H1 (cell line): Measurements from ENCODE around the gene TRAPPC2B. TPM values are rescaled to one million over a fixed set of nuclear protein-coding genes. Genes with fewer than 3 reads are reported as not detected.

ENCODE experiments used
- CBX8 ChIP-seq: fragments of 300-800, 300-1000 bp; sonication (generic); IDR thresholded peaks from 2 replicates; pipeline ENCODE4 v1.7.1; 2016; ENCODE audit warnings: low read depth, low read length, borderline replicate concordance
- JUN ChIP-seq: IDR thresholded peaks from 2 replicates; pipeline ENCODE4 v1.6.1; 2011; ENCODE audit warnings: low read depth, mild to moderate bottlenecking, improper control_type of control experiment, low read length
- KDM1A ChIP-seq: fragments of 200-600, 300-600 bp; sonication (generic); IDR thresholded peaks from 2 replicates; pipeline ENCODE4 v1.7.1; 2016; ENCODE audit warnings: mild to moderate bottlenecking, low read length, borderline replicate concordance
- KDM5A ChIP-seq: fragments of 200-600 bp; IDR thresholded peaks from 2 replicates; pipeline ENCODE4 v1.7.1; 2012; ENCODE audit warnings: mild to moderate bottlenecking, low read length, inconsistent platforms, mixed read lengths
- NRF1 ChIP-seq: IDR thresholded peaks from 2 replicates; pipeline ENCODE4 v1.6.1; 2011; ENCODE audit warnings: mild to moderate bottlenecking, low read depth, low read length, improper control_type of control experiment
- YY1 ChIP-seq: IDR thresholded peaks from 2 replicates; pipeline ENCODE4 v1.6.1; 2011; ENCODE audit warnings: low read depth, mild to moderate bottlenecking, low read length
- polyA plus RNA-seq, 7 experiments: library from polyadenylated mRNA; depleted of rRNA in 3 of 7; stranded (reverse) in 5 of 7; unstranded in 2 of 7; fragments of >200 nt in 5 of 7; fragments of 200-250 nt in 2 of 7; gene quantifications; 1 replicate in 5 of 7; 2 replicates in 1 of 7; 4 replicates in 1 of 7; pipeline versions ENCODE4 v1.2.1 to v1.2.3, GENCODE V29; 2011 to 2013; ENCODE audit warnings: missing spikeins in 2 of 7, mixed read lengths in 2 of 7
- total RNA-seq: library from RNA; stranded (reverse); fragmentation: NEBNext Ultra II Directional; extraction: Animal tissue kit (Norgen Biotek cat#: 25700); gene quantifications from 2 replicates; pipeline ENCODE4 v1.2.1, GENCODE V29; 2021
- TF ChIP-seq, protein P1 (sequence below): fragments of 300-600 bp; sonication (generic); IDR thresholded peaks from 2 replicates; pipeline ENCODE4 v1.7.1; 2012; ENCODE audit warnings: low read length, moderate library complexity, mild to moderate bottlenecking, inconsistent platforms; ENCODE audit not compliant: insufficient replicate concordance
- TF ChIP-seq, protein P2 (sequence below): IDR thresholded peaks from 2 replicates; pipeline ENCODE4 v1.6.1; 2012; ENCODE audit warnings: low read length, inconsistent platforms

TRAPPC2B gene
- total and polyA plus RNA-seq, 2 of the 8 experiments (the other 6 are each of a cell fraction or from before 2014, with no cell fraction given) = 8.7 to 28.3 TPM

DNA sequence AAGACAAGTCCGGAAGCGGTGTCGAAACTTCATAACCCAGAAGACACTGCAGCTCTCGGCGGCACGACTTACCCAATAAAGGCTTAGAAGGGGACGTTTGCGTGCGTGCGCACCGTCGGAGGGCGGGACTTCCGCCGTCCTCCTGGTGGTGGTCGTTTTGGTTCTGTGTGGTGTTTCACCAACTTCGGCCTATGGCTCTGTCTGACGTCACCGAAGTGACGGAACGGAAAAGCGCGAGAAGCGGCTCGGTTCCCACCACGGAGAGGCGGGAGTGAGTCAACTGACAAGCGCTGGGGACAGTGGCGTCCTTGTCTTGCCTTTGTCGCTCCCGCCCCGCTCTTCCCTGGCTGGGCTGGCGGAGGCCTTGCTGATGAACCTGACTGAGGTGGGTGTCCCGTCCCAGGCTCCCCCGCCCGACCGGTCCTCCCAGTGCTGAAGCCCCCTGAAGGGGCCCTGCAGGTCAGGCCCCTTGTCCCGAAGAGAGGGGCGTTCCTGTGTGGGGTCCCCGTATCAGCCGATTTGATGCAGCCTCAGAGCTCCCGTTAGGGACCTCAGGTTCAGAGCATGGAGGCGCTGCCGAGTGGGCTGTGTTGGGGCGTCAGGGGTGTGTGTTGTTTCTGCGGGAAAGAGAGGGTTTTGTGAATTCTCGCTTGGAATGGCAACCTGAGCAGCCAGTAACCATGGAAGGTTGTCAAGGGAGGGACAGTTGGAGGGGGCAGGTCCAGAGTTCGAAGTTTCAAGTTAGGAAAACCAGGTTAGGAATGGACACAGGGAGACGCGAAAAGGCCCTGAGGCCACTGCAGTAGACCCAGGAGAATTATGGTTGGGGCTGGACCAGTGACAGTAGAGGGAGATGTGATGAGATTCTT is 26.6 kb downstream of the TRAPPC2B start, which contains the start of gene ZNF548 (continued):
- TF ChIP-seq, protein P1, sequence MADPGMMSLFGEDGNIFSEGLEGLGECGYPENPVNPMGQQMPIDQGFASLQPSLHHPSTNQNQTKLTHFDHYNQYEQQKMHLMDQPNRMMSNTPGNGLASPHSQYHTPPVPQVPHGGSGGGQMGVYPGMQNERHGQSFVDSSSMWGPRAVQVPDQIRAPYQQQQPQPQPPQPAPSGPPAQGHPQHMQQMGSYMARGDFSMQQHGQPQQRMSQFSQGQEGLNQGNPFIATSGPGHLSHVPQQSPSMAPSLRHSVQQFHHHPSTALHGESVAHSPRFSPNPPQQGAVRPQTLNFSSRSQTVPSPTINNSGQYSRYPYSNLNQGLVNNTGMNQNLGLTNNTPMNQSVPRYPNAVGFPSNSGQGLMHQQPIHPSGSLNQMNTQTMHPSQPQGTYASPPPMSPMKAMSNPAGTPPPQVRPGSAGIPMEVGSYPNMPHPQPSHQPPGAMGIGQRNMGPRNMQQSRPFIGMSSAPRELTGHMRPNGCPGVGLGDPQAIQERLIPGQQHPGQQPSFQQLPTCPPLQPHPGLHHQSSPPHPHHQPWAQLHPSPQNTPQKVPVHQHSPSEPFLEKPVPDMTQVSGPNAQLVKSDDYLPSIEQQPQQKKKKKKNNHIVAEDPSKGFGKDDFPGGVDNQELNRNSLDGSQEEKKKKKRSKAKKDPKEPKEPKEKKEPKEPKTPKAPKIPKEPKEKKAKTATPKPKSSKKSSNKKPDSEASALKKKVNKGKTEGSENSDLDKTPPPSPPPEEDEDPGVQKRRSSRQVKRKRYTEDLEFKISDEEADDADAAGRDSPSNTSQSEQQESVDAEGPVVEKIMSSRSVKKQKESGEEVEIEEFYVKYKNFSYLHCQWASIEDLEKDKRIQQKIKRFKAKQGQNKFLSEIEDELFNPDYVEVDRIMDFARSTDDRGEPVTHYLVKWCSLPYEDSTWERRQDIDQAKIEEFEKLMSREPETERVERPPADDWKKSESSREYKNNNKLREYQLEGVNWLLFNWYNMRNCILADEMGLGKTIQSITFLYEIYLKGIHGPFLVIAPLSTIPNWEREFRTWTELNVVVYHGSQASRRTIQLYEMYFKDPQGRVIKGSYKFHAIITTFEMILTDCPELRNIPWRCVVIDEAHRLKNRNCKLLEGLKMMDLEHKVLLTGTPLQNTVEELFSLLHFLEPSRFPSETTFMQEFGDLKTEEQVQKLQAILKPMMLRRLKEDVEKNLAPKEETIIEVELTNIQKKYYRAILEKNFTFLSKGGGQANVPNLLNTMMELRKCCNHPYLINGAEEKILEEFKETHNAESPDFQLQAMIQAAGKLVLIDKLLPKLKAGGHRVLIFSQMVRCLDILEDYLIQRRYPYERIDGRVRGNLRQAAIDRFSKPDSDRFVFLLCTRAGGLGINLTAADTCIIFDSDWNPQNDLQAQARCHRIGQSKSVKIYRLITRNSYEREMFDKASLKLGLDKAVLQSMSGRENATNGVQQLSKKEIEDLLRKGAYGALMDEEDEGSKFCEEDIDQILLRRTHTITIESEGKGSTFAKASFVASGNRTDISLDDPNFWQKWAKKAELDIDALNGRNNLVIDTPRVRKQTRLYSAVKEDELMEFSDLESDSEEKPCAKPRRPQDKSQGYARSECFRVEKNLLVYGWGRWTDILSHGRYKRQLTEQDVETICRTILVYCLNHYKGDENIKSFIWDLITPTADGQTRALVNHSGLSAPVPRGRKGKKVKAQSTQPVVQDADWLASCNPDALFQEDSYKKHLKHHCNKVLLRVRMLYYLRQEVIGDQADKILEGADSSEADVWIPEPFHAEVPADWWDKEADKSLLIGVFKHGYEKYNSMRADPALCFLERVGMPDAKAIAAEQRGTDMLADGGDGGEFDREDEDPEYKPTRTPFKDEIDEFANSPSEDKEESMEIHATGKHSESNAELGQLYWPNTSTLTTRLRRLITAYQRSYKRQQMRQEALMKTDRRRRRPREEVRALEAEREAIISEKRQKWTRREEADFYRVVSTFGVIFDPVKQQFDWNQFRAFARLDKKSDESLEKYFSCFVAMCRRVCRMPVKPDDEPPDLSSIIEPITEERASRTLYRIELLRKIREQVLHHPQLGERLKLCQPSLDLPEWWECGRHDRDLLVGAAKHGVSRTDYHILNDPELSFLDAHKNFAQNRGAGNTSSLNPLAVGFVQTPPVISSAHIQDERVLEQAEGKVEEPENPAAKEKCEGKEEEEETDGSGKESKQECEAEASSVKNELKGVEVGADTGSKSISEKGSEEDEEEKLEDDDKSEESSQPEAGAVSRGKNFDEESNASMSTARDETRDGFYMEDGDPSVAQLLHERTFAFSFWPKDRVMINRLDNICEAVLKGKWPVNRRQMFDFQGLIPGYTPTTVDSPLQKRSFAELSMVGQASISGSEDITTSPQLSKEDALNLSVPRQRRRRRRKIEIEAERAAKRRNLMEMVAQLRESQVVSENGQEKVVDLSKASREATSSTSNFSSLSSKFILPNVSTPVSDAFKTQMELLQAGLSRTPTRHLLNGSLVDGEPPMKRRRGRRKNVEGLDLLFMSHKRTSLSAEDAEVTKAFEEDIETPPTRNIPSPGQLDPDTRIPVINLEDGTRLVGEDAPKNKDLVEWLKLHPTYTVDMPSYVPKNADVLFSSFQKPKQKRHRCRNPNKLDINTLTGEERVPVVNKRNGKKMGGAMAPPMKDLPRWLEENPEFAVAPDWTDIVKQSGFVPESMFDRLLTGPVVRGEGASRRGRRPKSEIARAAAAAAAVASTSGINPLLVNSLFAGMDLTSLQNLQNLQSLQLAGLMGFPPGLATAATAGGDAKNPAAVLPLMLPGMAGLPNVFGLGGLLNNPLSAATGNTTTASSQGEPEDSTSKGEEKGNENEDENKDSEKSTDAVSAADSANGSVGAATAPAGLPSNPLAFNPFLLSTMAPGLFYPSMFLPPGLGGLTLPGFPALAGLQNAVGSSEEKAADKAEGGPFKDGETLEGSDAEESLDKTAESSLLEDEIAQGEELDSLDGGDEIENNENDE = no peak
- TF ChIP-seq KDM5A = no peak
- TF ChIP-seq, protein P2, sequence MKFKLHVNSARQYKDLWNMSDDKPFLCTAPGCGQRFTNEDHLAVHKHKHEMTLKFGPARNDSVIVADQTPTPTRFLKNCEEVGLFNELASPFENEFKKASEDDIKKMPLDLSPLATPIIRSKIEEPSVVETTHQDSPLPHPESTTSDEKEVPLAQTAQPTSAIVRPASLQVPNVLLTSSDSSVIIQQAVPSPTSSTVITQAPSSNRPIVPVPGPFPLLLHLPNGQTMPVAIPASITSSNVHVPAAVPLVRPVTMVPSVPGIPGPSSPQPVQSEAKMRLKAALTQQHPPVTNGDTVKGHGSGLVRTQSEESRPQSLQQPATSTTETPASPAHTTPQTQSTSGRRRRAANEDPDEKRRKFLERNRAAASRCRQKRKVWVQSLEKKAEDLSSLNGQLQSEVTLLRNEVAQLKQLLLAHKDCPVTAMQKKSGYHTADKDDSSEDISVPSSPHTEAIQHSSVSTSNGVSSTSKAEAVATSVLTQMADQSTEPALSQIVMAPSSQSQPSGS = peak; percentile 84; the same call in 1 of the 2 replicates
- TF ChIP-seq NRF1 = peak; percentile 49; the same call in 1 of the 2 replicates
- no peak for TF ChIP-seq CBX8
- TF ChIP-seq JUN = 0 out of 2 replicates have a peak, but pooled peaks have one; percentile 47
- no peak; the same call in 1 of the 2 replicates for TF ChIP-seq YY1
- TF ChIP-seq KDM1A = no peak
